Measurements from ENCODE around the gene MFRP.

DNA sequence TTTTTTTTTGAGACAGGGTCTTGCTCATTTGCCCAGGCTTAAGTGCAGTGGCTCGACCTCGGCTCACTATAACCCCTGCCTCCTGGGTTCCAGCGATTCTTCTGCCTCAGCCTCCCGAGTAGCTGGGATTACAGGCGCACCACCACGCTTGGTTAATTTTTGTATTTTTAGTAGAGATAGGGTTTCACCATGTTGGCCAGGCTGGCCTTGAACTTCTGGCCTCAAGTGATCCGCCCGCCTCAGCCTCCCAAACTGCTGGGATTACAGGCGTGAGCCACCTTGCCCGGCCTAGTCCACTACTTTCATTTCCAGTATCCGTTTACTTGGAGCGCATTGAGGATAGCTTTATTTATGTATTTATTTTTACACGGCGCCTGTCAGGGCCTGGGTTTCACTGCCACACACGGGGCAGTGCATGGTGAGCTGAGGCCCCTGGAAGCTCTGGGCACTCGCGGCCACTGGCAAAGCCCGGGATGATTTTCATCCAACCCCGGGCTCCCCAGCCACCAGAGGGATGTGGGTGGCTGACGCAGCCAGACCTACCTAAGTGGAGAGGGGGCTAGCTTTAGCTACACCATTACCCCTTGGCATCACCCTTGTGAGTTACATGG, 23.5 kb downstream of the MFRP start:
- no peak for TF ChIP-seq POLR2A (IDR thresholded peaks at IDR 0.05)
- TF ChIP-seq, protein P1, sequence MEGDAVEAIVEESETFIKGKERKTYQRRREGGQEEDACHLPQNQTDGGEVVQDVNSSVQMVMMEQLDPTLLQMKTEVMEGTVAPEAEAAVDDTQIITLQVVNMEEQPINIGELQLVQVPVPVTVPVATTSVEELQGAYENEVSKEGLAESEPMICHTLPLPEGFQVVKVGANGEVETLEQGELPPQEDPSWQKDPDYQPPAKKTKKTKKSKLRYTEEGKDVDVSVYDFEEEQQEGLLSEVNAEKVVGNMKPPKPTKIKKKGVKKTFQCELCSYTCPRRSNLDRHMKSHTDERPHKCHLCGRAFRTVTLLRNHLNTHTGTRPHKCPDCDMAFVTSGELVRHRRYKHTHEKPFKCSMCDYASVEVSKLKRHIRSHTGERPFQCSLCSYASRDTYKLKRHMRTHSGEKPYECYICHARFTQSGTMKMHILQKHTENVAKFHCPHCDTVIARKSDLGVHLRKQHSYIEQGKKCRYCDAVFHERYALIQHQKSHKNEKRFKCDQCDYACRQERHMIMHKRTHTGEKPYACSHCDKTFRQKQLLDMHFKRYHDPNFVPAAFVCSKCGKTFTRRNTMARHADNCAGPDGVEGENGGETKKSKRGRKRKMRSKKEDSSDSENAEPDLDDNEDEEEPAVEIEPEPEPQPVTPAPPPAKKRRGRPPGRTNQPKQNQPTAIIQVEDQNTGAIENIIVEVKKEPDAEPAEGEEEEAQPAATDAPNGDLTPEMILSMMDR (IDR thresholded peaks at IDR 0.05): no peak
